ENCODE measurements around the gene ATP8B4. TPM values are rescaled to one million over a fixed set of nuclear protein-coding genes. Genes with fewer than 3 reads are reported as not detected.

ATP8B4 gene
- total and polyA plus RNA-seq, 2 of the 8 experiments (the other 6 are each of a cell fraction or from before 2014, with no cell fraction given): 0.17 to 0.24 TPM

- no peak overlapping the region for H2AFZ ChIP-seq (ENCODE audit: low read length)
- H3K56ac ChIP-seq (replicated peaks; ENCODE audit: insufficient read length, low read depth, low read length): no peak overlapping the region
- no peak overlapping the region for H3K9ac ChIP-seq (replicated peaks in 1 of 4; ENCODE audit: extremely low read depth in 1 of 4, low read depth in 3 of 4, low read length in 3 of 4)
- H3K18ac ChIP-seq (ENCODE audit: extremely low read depth, low read length): no peak overlapping the region
- no peak overlapping the region for H2BK20ac ChIP-seq (ENCODE audit: low read length)
- no peaks in the 10 kb centered on the region for H3K36me3 ChIP-seq (ENCODE audit: control insufficient read depth in 2 of 4, insufficient read depth in 4 of 4, low read length in 3 of 4)
- no peaks in the 10 kb centered on the region for H3K4me1 ChIP-seq (replicated peaks in 1 of 4; ENCODE audit: control insufficient read depth in 3 of 4, insufficient read depth in 4 of 4, low read length in 3 of 4)
- H3K4me3 ChIP-seq (ENCODE audit: extremely low read depth in 1 of 4, insufficient read depth in 2 of 4, low read depth in 3 of 4, low read length in 4 of 4): no peak overlapping the region
- TF ChIP-seq RXRA (IDR thresholded peaks at IDR 0.05; ENCODE audit: insufficient read depth, low read depth, low read length) (no peak), SIN3A (conservative IDR thresholded peaks at IDR 0.05 in 1 of 2, IDR thresholded peaks at IDR 0.05 in 1 of 2; ENCODE audit: low read depth in 1 of 2, low read length in 2 of 2) (no peak), HDAC2 (IDR thresholded peaks at IDR 0.05; ENCODE audit: borderline replicate concordance in 1 of 2, low read depth in 2 of 2, low read length in 2 of 2) (no peak), SIRT6 (IDR thresholded peaks at IDR 0.05; ENCODE audit: low read length) (no peak), ZNF274 (IDR thresholded peaks at IDR 0.05; ENCODE audit: borderline replicate concordance, extremely low read depth, low read length) (no peak)
- TF ChIP-seq, protein P1, sequence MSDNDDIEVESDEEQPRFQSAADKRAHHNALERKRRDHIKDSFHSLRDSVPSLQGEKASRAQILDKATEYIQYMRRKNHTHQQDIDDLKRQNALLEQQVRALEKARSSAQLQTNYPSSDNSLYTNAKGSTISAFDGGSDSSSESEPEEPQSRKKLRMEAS (IDR thresholded peaks at IDR 0.05): no peak
- no peaks in the 10 kb centered on the region for H4K20me1 ChIP-seq (replicated peaks in 1 of 2; ENCODE audit: control insufficient read depth in 1 of 2, insufficient read depth in 2 of 2, low read length in 2 of 2)
- H3K79me1 ChIP-seq (ENCODE audit: low read depth, low read length): no peaks in the 10 kb centered on the region
- no peaks in the 10 kb centered on the region for H3K27me3 ChIP-seq (replicated peaks in 1 of 4; ENCODE audit: control insufficient read depth in 3 of 4, extremely low read depth in 1 of 4, insufficient read depth in 3 of 4, low read length in 3 of 4)
- no peak overlapping the region for H3K27ac ChIP-seq (ENCODE audit: low read depth, low read length)
- no peak overlapping the region for H2BK120ac ChIP-seq (replicated peaks; ENCODE audit: low read depth, low read length)
- H2BK12ac ChIP-seq (ENCODE audit: low read depth, low read length): no peak overlapping the region
- no peak overlapping the region for H3K14ac ChIP-seq (ENCODE audit: insufficient read length)
- FAIRE-seq (no peak), DNase-seq (ENCODE audit: low read depth in 1 of 2, low spot score in 2 of 2) (no peak)
- WGBS, 2 experiments (ENCODE audit: extremely low coverage in 1 of 2, insufficient coverage in 1 of 2, insufficient read length in 1 of 2, insufficient replicate concordance in 2 of 2, low coverage in 1 of 2, low lambda C conversion rate in 2 of 2, missing lambda C conversion rate in 1 of 2): 97% methylated on average over 3 of the region's 3 CpGs; no CpG with 5 or more reads in 1 of the 2 experiments
- H3K9me3 ChIP-seq (ENCODE audit: insufficient read depth in 2 of 2, low read depth in 1 of 2, low read length in 1 of 2): no peaks in the 10 kb centered on the region
- no peak overlapping the region for H3K4ac ChIP-seq (replicated peaks; ENCODE audit: insufficient read length, low read depth, low read length)
- no peak overlapping the region for H3K4me2 ChIP-seq (ENCODE audit: insufficient read depth in 1 of 2, low read depth in 2 of 2, low read length in 2 of 2)
- H3K23me2 ChIP-seq (ENCODE audit: low read depth, low read length): no peaks in the 10 kb centered on the region
- H3K79me2 ChIP-seq (ENCODE audit: control insufficient read depth in 1 of 2, insufficient read depth in 2 of 2, low read length in 2 of 2): no peaks in the 10 kb centered on the region
- H2BK5ac ChIP-seq (ENCODE audit: low read depth, low read length): no peak overlapping the region
- H2BK15ac ChIP-seq (ENCODE audit: low read length): no peak overlapping the region
- H3K23ac ChIP-seq (ENCODE audit: insufficient read length): no peak overlapping the region
- H2AK5ac ChIP-seq (ENCODE audit: low read depth, low read length): no peak overlapping the region
- no peak overlapping the region for H4K8ac ChIP-seq (ENCODE audit: extremely low read depth, insufficient read depth, low read length)
- CTCF ChIA-PET (ENCODE audit: partially characterized antibody): interaction anchor here (0.8 to 1.4 kb wide), 2 partner anchors 59 to 874 kb away, joined by 3 to 4 read pairs; no protein-coding TSS in a partner anchor
- POLR2A ChIA-PET (ENCODE audit: partially characterized antibody): no interaction called here
- no peak overlapping the region for H4K5ac ChIP-seq (ENCODE audit: insufficient read length, low read depth, low read length)
- H4K91ac ChIP-seq (replicated peaks; ENCODE audit: insufficient read length, low read length): no peak overlapping the region
Measured at GRCh38 chr15:50110285-50110684, 8.7 kb downstream of the ATP8B4 start.
